Renal cortical epithelial cell (primary cell): ENCODE measurements around the gene OSBPL6. TPM values are rescaled to one million over a fixed set of nuclear protein-coding genes. Genes with fewer than 3 reads are reported as not detected.
"Not testable (repeated sequence)": the region's sequence is repeated elsewhere in the genome, so short reads cannot be mapped to it uniquely, and the experiment has no call there.

Experiments
- DNase-seq: peaks from one replicate; pipeline ENCODE4 v3.0.0-alpha.2; 2011; ENCODE audit warnings: low read depth
- total RNA-seq: library from RNA; depleted of rRNA; stranded (reverse); fragments of >200 nt; gene quantifications from 2 replicates; pipeline ENCODE4 v1.2.3, GENCODE V29; 2014

Gene OSBPL6
- total RNA-seq, 1 donor from 2014 or later, result 2.5 TPM

DNA sequence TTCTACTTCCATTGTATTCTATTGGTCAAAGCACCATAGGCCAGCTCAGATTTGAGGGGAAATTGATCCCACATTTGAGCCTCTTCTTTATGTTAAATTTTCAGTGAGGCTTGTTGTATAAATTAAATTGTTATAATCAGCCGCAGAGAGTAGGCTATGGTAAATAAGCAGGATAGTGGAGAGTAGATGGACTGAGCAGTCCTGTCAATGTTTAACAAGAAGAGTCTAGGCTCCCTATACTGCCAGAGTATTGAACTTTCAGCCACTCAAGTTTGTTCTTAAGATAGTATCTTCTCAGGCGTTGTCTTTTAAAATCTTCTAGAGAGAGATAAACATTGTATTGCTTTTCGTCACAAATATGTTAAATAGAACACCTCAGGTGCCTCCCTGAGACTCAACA, 155.7 kb downstream of the OSBPL6 start:
- no peak for DNase-seq

- not testable (repeated sequence) for DNase-seq
These were observed 163.4 kb downstream of the OSBPL6 start for GRCh38 chr2:178357704-178358103.

DNA sequence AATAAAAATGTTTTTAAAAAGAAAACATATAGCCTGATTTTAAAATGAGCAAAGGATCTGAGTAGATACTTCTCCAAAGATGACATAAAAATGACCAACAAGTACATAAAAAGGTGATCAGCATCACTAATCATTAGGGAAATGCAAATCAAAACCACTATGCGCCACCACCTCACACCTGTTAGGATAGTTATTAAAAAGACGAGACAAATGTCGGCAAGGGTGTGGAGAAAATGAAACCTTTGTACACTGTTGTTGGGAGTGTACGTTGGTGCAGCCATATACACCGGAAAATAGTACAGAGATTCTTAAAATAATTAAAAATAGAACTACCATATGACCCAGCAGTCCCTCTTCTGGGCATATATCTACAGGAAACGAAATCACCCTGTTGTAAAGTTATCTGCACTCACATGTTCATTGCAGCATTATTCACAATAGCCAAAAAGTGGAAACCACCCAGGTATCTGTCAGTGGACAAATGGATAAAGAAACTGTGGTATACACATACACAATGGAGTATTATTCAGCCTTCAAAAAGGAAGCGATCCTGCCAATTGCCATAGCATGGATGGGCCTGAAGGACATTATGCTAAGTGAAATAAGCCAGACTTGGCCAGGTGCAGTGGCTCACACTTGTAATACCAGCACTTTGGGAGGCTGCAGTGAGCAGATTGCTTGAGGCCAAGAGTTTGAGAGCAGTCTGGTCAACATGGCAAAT, 165.0 kb downstream of the OSBPL6 start:
- DNase-seq, result no peak

- no peak for DNase-seq
These were observed 167.3 kb downstream of the OSBPL6 start for GRCh38 chr2:178361588-178361987.

DNA sequence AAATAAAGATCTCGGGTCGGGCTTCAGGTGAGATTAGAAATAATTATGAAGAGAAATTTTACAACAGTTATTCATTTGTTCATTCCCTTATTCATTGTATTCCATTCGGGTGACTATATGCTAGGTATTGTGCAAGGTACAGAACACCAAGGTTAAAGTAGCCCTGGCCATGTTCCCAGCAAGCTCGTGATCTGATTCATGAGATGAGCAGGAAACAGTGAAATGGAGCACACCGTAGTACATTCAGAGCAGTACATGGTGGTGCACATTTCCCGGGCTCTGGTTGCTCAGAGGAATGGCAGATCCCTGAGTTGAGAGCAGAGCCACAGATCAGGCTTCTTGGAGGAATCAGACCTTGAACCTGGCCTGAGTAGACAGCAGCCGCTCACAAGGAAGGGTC, 168.9 kb downstream of the OSBPL6 start:
- DNase-seq, result peak; percentile 89

- no peak for DNase-seq
These were observed 170.8 kb downstream of the OSBPL6 start for GRCh38 chr2:178365116-178365515.

GRCh38 chr2:178366412-178366811, 172.1 kb downstream of the OSBPL6 start:
- no peak for DNase-seq

DNA sequence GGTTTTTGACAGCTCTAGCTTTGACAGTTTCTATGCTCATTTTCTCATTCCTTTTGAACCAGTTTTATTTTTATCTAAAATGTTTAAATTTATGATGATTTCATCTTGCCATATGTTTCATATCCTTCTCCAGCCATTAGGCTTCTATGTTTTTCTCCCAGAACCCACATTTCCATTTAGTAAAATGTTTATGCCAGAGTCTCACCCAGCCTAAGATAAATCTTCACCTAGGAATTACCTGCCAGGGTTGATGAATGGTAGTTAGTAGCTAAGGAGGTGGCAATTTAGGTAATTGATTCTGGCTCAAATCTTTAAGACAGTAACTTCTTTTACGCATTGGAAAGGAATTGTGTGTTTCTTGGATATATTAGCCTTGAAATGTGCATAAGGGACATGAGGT, 173.0 kb downstream of the OSBPL6 start:
- no peak for DNase-seq

DNA sequence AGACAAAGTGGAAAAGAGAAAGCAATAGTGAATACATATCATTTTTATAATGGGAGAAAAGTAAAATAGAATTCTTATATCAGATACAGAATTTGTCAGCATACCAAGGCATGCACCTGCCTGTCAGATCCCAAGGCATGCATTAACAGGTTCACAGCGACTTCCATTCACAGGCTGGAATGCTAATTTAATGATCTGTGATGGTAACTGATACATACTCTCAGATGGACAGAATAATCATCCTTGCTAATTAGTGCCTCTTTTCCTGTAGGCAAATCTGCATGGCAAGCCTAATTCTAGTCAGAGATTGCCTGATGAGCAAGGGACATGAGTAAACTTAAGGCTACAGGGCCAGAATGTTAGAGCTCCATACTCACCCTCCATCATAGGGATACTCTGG, 180.6 kb downstream of the OSBPL6 start:
- DNase-seq, result no peak

DNA sequence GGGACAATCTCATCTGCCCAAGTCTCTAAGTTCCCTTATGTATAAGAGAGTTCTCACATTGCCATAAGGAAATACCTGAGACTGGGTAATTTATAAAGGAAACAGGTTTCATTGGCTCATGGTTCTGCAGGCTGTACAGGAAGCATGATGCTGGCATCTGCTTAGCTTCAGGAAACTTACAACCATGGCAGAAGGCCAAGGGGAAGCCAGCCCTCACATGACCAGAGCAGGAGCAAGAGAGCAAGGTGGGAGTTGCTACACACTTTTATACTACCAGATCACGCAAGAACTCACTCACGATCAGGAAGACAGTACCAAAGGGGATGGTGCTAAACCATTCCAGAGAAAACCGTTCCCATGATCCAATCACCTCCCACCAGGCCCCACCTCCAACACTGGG, 182.7 kb downstream of the OSBPL6 start:
- no peak for DNase-seq

DNA sequence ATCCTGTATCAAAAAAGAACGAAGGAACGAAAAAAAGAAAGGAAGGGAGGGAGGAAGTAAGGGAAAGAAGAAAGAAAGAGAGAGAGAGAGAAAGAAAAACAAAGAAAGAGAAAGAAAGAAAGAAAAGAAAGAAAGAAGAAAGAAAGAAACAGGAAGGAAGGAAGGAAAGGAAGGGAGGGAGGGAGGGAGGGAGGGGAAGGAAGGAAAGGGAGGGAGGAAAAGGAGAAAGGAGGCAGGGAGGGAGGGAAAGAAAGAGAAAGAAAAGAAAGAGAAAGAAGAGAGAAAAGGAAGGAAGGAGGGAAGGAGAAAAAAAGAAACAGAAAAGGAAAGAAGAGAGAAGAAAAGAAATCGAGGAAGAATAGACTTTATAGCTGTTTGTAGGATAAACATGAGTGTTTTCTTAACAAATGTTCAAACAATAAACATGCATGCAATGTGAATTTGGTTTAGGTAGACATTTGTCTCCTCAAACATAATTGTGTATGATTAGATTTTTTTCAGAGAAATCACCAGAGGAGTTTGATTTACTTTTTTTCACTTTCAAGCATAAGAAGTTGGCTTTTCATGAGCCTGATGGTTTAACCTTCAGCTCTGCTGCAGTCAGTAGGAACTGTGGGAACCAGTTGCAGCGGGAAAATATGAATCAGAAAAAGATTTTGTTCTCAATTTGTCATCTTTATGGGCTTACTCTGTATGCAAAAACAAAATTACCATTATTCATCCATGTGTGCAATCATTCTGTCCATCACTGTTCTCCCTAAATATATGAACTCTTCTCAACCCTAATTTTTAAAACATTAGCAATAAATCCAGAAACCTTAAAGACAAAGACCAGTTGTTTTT, 185.1 kb downstream of the OSBPL6 start:
- DNase-seq, result no peak

DNA sequence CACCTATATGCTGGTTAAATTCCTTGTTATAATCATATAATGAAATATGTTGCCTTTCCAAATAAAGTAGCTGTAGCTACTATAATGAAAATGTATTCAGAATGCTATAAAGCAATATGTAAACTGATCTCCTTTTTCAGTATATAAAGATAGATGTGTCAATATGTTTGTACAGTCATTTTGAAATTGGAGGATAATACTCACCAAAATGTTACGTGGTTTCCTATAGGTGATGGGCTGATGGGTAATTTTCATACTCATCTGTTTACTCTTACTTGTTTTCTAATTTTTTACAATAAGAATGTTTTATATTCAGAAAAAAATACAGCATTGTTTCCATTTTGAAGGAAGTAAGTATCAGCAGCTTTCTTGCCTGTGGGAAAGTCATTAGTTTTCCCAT, 186.5 kb downstream of the OSBPL6 start:
- no peak for DNase-seq

DNA sequence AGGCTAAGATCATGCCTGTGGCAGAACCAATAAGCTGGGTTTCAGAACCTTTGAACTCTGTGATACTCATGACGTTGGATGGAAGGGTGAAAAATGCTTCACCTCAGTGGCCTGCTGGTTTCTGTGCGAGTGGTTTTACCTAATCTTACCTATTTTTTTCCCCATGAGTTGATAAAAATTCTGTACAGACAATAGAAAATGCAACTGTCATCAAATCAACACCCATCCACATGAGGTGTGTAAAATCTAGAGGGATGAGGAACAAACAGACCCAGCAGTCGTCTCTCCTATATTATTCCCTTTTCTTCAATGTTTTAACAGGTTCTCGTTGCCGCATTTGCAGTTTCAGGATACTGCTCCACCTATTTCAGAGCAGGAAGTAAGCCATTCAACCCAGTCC, 189.4 kb downstream of the OSBPL6 start:
- DNase-seq, result no peak

DNA sequence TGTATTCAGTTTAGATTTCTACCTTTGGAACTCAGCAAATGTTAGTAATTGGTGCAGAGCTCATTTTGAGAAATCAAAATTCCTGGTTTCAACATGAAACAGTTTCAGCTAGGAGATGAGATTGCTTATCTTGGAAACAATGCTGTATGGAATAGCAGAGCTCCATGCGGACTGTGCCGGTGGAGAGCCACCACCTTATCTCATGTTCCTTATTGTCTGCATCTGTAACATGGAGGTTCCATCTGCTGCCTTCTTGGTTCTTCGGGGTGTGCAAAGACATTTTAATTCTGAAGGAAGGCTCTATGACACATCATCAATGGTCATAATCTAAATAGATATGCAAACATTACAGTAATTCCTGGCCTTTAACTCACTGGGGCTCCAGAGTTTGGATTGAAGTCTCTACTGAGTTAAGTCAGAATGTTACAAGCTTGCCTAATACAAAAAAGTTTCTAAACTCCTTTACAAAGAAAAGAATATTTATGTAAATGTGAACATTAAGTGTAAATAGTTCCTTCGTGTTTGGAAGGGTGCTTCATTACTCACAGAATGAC, 191.4 kb downstream of the OSBPL6 start:
- DNase-seq, result no peak

GRCh38 chr2:178386986-178387597, 192.8 kb downstream of the OSBPL6 start:
- no peak for DNase-seq

DNA sequence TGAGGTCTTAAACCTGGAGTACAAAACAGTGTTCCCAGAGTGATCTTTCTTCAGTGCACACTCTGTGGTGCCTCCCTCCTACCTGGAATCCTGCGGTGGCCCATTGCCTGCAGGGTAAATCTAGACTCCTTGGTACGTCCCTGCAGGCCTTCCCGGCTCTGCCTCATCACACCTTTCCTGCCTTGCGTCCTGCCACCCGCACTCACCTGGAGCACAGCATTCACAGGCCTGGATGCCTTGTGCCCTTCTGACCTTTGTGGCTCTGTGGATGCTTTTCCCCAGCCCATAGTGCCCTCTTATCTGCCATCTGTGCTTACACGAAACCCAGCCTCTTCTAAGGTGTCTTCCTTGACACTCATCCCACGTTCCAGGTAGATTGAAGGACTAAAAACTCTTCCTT, 194.0 kb downstream of the OSBPL6 start:
- no peak for DNase-seq

- no peak for DNase-seq
These were observed 197.4 kb downstream of the OSBPL6 start for GRCh38 chr2:178391701-178392100.

DNA sequence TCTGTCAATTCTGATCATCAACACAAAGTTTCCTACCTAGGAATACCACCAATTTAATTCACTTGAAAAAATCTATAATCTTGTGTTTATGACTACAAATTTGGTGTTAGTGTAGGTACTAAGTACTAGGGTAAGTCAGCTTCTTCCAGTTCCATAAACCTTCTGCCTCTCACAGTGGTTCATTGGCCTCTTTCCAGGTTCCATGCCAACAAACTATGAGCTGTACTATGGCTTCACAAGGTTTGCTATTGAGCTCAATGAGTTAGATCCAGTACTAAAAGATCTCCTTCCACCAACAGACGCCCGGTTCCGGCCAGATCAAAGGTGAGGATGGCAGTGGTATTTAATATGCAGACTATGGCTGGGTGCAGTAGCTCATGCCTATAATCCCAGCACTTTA, 197.9 kb downstream of the OSBPL6 start:
- DNase-seq, result peak; percentile 63

DNA sequence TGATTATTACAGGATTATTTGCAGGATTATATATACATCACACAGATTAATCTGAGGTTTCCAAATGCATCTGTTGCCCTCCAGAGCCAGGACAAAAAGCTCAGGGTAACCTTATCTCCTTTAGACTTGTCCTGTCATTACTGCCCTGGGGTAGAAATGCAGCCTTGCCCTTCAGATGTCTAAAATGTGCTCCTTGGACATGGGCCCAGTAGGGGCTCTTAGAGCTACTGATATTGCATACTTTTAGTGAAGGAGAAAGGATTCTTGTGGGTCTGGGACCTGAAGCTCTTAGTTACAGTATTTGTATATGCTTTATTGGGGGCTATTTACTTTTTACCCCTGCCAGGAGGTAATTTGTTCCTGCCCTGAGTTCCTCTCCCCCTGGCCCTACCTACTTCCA, 200.5 kb downstream of the OSBPL6 start:
- DNase-seq, result no peak

GRCh38 chr2:178395295-178395694, 201.0 kb downstream of the OSBPL6 start:
- DNase-seq, result no peak

- no peak for DNase-seq
These were observed 201.7 kb downstream of the OSBPL6 start for GRCh38 chr2:178395941-178396570.

DNA sequence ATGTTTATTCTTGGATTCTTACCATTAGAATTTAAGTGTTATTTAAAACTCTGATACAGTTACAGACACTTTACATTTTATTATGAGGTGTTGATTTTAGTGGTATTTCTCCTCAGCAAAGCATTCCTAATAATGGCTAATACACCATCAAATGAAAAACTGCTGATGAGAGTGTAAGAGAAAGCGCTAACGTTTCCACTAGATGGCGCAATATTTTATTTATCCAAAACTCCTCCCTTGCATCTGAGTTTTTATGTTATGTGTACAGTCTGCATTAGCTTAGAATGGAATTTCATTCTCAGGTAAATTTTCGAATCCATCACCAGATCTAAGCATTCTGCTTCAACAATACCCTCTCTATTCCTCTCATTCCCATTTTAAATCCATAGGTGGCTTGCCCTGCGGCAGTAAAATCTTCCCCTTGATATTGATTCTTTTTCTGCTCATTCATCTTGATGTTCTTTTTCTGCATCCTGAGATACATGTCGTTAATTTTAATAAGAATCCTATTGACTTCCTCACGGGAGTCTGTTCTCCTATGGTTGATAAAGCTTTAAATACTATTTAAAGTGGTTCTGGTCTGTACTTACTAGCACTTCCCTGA, 202.8 kb downstream of the OSBPL6 start:
- DNase-seq, result peak; percentile 55
